Tibial nerve (tissue), 3 donors: ENCODE data around the gene PLCG2.

ENCODE experiments used
- CTCF ChIP-seq, 5 experiments: fragments of 200-600 bp in 3 of 5; fragments of 450-650 bp in 2 of 5; sonication (generic) in 3 of 5; IDR thresholded peaks; one replicate each; pipeline ENCODE4 v1.5.1; 2016 to 2019; ENCODE audit warnings: antibody characterized with exemption in 5 of 5, mild to moderate bottlenecking in 3 of 5, moderate library complexity in 2 of 5
- POLR2A ChIP-seq, 2 donors: fragments of 450-650 bp; IDR thresholded peaks; one replicate each; pipeline ENCODE4 v1.6.1; 2017; ENCODE audit warnings: antibody characterized with exemption in 2 of 2, mild to moderate bottlenecking in 2 of 2, moderate library complexity in 2 of 2

- TF ChIP-seq CTCF (IDR thresholded peaks at IDR 0.05) = no peak
- TF ChIP-seq POLR2A (IDR thresholded peaks at IDR 0.05) = no peak
Observed at GRCh38 chr16:81831722-81832126, 52.6 kb downstream of the PLCG2 start.
